D341Med (cell line): Measurements from ENCODE around the gene GMCL1.
"Not testable (repeated sequence)": the region's sequence is repeated elsewhere in the genome, so short reads cannot be mapped to it uniquely, and the experiment has no call there.

Experiments
- DNase-seq: peaks from one replicate; pipeline ENCODE4 v3.0.0; 2012; ENCODE audit warnings: low spot score

Gene GMCL1, protein sequence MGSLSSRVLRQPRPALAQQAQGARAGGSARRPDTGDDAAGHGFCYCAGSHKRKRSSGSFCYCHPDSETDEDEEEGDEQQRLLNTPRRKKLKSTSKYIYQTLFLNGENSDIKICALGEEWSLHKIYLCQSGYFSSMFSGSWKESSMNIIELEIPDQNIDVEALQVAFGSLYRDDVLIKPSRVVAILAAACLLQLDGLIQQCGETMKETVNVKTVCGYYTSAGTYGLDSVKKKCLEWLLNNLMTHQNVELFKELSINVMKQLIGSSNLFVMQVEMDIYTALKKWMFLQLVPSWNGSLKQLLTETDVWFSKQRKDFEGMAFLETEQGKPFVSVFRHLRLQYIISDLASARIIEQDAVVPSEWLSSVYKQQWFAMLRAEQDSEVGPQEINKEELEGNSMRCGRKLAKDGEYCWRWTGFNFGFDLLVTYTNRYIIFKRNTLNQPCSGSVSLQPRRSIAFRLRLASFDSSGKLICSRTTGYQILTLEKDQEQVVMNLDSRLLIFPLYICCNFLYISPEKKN

DNA sequence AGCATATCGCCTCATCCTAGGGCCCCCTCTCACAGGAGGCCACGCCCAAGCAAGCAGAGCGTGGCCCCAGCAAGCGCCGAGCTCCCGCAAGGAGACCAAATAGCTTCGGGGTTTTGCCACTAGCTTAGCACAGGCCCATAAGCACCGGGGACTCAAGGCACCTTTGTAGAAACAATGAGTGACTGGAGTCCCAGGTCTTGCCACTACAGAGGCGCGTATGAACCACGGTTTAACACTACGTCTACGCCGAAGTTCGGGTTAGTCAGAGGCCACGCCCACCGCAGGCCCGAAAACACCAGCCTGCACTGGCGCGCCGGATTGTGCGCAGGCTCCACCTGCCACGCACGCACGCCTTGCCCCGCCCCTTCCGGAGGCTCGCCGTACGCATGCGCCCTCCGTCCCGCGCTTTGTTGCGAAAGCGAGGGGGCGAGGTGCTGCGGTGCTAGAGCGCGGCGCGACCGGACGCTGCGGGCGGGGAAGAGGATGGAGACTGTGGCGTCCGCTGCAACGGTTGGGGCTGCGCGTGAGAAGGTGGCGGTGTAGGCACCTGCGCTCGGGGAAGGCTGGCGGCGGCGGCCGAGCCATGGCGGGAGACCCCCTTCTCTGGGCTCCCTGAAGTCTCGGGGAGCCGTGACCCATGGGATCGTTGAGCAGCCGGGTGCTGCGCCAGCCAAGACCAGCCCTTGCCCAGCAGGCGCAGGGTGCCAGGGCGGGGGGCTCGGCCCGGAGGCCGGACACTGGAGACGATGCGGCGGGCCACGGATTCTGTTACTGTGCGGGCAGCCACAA lies at the start of gene GMCL1:
GMCL1 (plus strand) TSS at position 405 of the 789 bp plus-strand sequence; CDS start at position 638, 233 bp downstream.
- peak; percentile 96 for DNase-seq

DNA sequence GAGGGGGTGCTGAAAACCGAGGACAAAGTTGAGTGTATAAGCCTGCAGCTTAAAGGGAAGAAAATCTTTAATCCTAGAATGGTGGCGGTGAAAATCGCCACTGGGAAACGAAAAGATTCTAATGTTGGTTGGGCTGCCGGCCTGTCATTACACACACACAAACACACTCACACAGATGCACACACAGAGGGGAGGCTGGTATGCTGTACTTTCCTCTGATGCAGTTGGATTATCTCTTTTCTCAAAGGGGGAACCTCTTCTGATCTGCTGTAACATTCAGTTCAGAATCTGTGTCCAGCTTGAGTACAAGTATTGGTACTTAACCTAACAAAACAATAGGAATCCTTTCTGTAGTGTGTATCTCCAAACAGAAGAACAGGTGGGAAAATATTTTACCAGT lies 48.5 kb upstream of the GMCL1 start:
- DNase-seq = no peak

DNA sequence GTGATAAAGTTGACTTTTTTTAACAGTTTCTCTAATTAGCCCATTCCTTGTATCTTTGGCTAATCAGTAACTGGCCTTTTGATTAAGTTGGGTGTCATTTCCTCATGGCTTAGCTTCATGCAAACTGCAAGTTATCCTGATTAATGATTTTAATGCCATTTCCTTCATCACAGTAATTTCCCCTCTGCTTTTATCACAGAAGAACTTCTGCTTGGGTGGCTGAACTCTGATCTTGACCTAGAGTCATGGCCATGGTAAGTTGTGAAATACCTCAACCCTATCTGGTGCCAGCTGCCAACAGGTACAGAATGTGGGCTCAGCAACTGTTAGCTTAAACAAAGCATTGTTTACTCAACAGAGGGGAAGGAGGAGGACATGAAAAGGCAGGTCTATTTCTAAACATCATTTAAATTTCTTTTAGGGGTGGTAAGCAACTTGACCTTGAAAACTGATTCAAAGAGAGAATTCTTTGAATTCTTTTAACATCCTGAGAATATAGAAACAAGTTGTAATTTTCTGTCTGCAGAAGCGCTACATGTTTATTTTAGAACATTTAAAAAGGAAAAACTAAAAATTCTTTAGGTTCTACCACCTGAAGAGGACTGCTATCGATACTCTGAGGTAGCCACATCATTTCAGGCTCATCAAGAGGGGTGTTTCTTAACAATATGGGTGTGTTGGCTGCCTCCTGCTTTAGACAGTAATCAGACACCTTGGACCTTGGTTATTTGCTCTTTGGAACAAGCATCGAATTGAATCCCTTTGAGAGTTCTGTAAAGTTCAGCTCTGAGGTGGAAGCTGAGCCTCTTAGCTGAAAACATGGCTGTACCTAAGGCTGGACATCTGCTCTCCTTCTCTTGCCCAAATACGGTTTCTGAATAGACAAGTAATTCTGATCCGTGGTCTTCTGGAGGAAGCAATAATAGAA lies 47.9 kb upstream of the GMCL1 start:
- DNase-seq = no peak

DNA sequence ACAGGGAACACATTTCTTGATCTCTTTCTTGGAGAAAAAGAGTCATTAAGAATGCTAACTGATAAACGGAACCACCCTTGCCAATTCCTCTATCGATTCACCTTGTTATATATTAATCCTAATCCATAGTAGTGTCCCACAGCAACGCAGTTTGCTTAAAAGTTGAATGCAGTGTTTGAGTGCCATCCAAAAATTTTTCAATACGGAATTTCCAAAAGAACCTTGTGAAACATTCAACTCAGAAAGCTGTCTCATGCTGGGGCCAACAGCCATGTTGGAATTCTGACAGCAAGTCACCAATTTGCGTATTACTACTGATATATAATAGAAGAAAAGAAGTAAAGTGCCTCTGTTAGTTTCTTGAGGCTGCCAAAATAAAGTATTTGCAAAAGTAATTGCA lies 45.2 kb upstream of the GMCL1 start:
- no peak for DNase-seq

DNA sequence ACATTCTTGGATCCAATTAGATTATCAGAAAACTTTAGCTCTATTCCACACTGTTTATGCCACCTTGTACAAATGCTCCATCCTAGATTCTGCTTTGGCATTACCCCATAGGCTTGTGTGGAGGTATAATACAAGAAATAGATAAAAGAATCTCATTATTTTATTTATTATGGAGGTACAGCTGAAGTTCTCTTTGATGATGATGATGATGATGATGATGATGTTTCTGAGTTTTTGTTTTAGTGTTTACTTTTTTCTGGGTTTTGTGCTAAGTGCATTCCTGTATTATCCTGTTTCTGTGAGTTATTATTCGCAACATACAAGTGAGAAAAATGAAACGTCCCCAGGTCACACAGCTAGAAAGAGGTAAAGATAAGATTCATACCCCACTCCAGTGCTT lies 44.1 kb upstream of the GMCL1 start:
- no peak for DNase-seq

DNA sequence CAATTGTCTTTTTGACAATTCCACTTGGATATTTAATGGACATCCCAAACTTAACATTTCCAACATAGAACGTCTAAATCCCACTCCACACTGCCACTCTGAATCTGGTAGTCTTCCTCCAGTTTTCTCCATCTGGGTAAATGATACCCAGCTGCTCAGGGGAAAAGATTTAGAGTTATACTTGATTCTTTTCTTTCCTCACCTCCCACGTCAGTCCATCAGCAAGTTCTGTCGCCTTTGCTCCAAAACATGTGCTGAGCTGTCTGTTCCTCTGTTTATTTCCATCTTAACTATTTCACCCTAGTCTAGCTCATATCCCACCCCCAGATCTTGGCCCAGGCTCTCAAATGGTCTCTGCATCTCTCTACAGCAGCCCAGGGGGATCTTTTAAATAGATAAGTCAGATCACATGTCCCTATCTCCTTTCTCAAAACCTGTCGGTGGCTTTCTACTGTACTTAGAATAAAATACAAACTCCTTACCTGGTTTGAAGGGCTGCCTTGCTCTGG lies 43.4 kb upstream of the GMCL1 start:
- no peak for DNase-seq

DNA sequence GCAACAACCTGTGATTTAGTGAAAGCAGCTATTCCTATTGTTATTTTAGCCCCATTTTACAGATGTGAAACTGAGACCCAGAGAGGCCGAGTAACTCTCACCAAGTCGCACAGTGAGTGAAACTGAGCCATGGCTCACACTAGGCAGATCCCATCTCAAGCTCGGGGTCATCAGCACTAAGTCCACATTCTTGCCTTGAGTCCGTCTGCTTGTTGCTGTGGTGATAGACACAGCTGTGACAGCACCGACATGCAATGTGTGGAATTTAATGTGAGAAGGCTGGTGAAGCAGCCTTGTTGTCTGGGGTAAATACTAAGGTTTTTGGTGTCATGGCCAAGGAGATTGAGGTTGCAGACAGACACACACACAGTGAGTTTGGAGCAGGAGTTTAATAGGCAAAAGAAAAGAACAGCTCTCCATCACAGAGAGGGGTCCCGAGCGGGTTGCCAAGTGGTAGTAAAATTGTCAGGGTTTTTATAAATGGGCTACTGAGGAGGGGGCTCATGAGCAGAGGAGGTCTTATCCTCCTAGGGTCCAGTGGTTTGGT lies 40.2 kb upstream of the GMCL1 start:
- DNase-seq = no peak

DNA sequence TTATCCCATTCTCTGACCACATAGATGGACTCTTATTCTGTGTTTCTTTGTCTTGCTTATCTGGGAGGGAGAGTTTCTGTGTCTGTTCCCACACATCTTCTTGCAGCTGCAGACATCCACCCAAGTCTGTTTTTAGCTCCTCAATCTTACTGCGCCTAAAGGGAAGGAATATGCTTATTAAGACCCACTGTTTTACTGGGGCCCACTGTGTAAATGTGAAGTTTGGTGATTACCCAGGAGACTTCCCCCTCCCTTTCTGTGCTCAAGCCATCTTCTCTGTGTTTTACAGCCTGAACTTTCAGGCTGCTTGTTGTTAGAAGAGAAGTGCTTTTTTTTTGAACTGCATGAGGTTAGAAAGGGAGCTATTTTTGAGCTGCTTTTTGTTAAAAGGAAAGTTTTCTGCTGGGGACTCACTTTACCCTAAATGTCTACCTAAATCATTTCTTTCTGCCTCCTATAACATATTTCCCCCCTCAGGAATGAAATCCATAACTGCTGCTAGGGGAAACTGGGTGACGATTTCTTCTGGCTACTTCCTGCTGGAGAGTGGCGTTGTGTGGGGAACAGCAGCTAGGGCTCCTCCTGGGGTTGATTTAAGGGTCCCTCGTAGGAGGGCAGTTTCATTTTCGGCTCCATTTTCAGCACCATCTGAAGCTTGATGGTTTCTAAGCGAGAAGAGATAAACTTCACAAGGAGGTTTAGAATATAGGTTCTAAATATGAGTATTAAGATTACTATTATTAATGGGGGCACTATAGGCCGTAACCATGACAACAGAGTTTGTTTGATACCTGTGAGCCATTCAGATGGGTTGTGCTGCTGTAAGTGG lies 39.5 kb upstream of the GMCL1 start:
- no peak for DNase-seq

DNA sequence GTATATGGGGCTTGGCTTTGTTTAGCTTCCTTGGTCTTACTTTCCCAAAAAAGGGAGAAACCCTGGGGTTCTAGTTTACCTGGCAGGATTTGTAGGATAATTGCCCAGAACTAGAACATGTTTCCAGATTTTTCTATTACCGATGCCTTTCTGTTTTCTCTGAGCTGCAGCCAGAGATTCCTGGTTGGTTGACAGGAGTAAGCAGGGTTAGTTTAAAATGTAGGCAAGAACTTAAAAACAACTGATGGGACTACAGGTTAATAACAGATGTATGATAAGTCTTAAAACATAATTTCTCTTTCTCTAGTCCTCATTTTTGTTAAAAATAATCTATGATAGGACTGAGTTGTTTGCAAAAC lies 38.9 kb upstream of the GMCL1 start:
- no peak for DNase-seq

DNA sequence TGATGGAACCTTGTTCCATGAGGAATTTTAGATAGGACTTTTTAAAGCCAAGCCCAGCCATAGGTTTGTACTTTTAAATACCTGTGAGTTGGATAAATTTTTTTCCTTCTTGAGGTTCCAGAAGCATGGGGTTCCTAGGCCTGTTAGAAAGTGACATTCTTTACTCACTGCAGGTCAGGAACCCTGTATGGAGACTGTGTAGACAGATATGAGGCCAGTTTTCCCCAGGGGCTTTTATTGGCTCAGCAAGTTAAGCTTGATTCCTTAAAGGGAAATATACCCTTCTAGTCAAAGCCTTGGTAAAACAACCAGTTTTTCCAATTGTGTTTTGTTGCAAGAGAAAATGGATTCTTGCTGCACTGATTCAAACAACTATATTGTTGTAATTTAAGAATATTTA lies 38.4 kb upstream of the GMCL1 start:
- DNase-seq = no peak

DNA sequence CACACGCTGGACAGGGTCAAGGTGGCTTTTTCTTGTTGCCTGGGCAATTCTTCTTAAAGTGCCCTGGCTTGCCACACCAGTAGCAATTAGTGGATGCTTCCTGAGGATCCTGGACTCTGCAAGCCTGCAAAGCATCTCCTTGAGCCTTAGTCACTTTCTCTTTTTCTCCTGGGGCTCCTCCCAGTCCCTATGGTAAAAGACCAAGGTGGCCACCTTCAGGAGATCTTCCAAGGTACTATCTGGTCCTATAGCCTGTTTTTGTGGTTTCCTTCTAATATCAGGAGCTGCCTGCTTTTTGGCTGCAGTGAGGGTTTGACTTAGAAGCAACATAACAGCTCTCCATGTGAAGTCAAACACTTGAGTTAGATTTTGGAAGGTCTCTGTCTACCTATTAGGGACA lies 33.3 kb upstream of the GMCL1 start:
- DNase-seq = no peak

DNA sequence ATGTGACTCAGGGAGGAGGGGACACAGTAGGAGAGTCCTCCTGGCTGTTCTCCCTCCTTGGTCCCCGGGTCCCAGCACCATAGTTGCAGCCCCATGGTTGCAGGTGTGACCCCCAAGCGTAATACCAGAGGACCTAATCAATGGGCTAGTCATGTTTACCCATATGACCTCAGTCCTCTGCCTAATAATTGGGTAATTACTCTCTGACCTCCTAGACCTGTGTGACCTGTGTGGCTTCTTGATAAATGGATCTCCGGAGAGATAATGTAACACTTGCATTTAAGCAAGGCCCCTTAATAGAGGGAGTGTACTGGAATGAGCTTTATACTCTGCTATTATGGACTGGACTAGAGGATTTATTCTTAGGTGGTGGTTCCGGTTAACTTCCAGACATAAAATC lies 32.2 kb upstream of the GMCL1 start:
- DNase-seq = no peak

DNA sequence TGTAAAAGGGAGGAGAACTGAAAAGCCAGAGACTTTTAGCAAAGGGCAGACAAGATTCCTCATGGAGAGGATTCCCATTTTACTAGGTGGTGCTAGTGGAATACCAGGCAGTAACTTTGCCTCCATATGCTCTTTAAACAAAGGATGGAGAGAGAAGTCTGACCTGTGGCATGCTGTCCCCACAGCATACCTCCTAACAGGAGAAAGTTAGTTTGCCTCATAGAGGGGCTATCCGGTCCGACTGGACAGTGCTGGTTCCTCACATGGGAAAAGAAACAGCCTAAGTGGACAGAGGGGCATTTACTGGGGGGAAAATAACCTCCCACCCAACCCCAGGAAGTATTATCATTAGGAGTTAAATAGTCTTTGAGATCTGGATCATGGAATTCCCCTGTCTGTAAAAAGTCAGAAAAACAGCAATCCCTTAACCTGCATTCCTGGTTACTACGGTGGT lies 31.6 kb upstream of the GMCL1 start:
- no peak for DNase-seq

DNA sequence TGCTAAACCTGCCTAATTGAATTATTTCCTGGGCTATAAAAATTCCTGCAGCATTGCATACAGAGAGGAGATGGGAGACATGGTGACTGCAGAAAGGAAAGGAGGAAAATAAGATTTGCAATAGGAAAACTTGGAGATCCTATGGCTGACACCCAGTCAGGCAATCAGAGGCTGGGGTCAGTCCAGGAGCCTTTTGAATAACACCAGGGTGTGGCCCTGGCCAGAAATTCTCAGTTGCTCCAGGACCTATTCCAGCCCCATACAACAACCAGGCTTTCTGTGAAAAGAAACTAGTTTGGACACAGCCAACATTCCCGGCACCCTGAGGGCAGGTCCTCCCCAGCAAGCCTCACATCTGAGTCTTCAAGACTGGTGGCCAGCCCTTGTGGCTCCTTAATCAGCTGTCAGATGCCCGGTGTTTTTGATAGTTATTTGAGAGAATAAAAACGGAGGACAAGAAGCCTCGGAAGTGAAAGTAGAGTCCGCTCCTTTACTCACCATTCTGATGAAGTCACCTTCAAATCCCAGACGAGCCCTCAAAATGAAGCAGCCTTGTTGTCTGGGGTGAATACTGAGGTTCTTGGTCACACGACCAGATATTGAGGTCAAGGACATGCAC lies 31.1 kb upstream of the GMCL1 start:
- no peak for DNase-seq

DNA sequence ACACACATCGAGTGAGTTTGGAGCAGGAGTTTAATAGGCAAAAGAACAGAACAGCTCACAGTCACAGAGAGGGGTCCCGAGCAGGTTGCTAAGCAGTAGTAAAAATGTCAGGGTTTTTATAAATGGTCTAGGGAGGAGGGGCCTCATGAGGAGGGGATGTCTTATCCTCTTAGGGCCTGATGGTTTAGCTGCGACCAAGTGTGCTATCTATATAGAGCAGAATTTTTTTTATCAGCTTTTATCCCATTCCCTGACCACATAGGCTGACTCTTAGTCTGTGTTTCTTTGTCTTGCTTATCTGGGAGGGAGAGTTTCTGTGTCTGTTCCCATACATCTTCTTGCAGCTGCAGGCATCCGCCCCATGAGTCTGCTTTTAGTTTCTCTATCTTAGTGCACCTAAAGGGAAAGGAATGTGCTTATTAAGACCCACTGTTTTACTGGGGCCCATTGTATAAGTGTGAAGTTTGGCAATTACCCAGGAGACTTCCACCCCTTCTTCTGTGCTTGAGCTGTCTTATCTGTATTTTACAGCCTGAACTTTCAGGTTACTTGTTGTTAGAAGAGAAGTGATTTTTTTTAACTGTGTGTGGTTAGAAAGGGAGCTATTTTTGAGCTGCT lies 30.4 kb upstream of the GMCL1 start:
- DNase-seq = no peak

DNA sequence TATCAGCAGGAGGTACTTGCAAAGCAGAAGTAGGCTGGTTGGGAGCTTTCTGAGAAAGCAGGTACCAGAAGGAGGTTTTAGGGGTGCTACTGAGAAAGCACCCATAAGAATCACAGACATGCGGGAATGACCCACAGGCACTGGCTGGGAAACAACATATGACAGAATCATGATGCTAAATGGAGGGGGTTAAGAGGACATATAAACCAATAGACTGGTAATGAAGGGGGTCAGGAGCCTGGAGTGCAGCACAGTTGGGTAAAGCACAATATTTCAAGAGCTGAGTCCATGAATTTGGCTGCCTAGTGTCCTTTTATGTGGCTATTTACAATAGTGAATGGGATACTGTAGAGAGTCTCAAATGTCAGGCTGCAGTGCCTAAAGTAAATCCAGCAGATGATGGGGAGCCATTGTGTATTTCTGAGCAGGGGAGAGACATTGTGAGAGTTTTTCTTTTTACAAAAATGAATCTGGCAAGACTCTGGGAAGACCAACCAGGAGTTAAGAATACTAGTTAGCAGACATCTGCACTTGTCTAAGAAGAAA lies 27.6 kb upstream of the GMCL1 start:
- DNase-seq = no peak

DNA sequence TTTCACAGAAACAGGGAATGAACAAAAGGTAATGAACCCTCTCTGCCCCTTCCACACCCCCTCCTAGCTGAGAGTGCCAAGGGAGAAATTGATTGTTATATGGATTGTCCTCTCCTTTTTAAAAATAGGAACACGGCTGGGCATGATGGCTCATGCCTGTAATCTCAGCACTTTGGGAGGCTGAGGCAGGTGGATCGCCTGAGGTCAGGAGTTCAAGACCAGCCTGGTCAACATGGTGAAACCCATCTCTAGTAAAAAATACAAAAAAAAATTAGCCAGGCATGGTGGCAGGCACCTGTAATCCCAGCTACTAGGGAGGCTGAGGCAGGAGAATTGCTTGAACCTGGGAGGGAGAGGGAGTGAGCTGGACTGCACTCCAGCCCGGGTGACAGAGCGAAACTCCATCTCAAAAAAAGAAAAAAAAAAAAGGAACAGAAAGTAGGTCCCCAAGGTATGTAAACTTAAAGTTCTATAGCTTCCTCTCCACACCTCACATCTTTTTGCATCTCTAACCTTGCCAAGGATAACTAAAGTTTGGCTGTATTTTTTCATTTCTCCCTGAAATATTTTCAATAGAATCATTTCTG lies 26.6 kb upstream of the GMCL1 start:
- not testable (repeated sequence) for DNase-seq

DNA sequence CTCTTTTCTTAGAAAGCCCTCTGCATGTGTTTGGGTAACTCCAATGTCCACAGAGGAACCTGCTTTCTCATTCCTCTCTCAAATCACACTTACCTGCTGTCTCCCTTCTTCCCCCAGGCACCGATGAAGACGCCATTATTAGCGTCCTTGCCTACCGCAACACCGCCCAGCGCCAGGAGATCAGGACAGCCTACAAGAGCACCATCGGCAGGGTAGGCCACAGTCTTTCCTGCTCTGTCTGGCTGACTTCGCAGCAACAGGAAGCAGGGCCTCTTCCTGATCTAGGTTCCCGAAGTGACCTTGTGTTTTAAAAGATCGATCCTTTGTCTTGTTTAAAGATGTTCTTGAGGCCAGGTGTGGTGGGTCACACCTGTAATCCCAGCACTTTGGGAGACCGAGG lies 25.0 kb upstream of the GMCL1 start:
- no peak for DNase-seq

DNA sequence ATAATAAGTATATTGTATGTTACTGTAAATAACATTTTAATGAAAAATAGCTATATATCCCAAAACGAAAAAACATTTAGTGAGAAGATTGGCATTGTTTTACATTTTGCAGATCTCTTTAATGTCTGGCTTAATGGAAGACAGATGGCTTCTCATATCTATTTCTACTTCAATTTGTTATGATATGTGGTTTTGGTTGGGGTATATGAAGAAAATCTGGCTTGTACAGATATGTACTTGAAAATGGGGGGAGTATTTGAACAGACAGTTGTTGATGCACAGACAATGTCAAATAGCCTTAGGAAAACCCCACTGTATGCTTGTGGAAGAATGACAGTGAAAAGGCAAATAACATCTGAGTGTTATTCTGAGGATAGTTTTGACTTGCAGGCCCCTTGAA lies 23.6 kb upstream of the GMCL1 start:
- DNase-seq = no peak
